ENCODE measurements around the gene SLC5A10.
"Not testable (repeated sequence)": the region's sequence is repeated elsewhere in the genome, so short reads cannot be mapped to it uniquely, and the experiment has no call there.

Gene SLC5A10

DNA sequence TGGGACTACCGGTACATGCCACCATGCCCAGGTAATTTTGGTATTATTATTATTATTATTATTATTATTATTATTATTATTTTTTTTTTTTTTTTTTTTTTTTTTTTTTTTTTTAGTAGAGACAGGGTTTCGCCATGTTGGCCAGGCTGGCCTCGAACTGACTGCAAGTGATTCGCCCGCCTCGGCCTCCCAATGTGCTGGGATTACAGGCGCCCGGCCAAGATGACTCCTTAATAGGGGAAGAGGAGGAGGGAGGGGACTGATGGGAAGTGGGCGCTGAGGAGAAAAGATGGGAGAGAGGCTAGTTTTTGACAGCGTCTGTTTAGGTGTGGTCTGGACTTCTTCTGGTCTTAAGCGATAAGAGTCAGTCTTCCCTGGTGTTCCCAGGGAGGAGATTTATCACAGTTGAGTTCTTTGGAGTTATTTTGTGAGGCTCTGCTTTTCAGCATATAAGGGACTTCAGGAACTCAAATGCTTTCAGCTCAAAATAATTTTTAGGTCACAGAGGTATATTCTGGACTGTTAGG, 34.4 kb upstream of the SLC5A10 start:
- H3K4me3 ChIP-seq (ENCODE audit: low read depth, low read length): no peak overlapping the region
- no peak for TF ChIP-seq CTCF (IDR thresholded peaks at IDR 0.05; ENCODE audit: borderline replicate concordance, insufficient read depth, low read depth, low read length)

DNA sequence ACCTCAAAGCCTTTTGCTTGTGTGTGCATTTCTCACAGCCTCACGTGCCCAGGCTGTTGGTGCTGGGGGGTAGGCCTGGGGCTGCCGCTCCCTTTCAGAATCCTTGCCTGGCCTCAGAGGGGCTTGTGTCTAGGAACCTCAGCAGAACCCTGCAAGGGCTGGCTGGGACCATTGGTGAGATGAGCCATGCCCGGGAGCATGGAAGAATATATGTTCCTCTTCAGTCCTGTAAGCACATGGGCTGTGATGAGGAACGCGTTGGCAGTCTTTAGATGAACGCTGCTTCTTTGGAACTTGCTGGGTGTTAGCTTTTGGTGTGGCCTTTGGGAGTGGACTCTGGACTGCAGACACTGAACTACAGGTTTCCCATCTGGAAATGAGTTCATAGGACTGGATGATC, 32.0 kb upstream of the SLC5A10 start:
- no peak overlapping the region for H3K4me3 ChIP-seq (ENCODE audit: low read depth, low read length)
- TF ChIP-seq CTCF (IDR thresholded peaks at IDR 0.05; ENCODE audit: borderline replicate concordance, insufficient read depth, low read depth, low read length): no peak

- no peak for TF ChIP-seq CTCF (IDR thresholded peaks at IDR 0.05; ENCODE audit: borderline replicate concordance, insufficient read depth, low read depth, low read length)
- no peak overlapping the region for H3K4me3 ChIP-seq (ENCODE audit: low read depth, low read length)
Measured at GRCh38 chr17:18920911-18921441, 31.0 kb upstream of the SLC5A10 start.

DNA sequence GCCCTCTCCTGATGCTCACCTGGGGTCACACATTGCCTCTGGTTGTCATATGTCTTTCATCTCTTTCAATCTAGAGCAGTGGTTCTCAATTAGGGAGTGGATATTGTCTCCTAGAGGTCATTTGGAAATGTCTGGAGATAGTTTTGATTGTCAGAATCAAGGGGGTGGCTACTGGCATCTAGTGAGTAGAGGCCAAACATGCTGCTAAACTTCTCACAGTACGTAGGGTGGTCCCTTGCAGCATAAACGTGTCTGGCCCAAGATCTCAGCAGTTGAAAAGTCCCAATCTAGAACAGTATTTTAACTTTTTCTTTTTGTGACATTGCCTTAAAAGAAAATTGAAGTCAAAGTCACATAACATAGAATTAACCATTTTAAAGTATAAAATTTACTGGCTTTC, 30.5 kb upstream of the SLC5A10 start:
- no peak overlapping the region for H3K4me3 ChIP-seq (ENCODE audit: low read depth, low read length)

DNA sequence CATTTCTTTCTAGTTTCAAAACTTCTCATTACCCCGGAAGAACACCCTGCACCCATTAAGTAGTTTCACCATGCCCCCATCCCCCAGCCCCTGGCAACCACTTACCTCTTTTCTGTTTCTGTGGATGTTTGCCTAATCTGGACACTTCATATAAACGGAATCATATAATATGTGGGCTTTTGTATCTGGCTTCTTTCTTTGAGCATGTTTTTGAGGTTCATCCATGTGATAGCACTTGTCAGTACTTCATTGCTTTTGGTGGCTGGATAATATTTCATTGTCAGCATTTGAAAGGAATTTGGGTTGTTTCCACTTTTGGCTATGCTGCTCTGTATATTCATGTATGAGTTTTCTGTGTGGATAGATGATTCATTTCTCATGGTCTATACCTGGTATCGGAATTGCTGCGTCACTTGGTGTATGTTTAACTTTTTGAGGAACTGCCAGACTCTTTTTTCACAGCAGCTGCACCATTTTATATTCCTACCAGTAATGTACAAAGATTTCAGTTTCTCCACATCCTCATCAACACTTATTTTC, 30.0 kb upstream of the SLC5A10 start:
- H3K4me3 ChIP-seq (ENCODE audit: low read depth, low read length): no peak overlapping the region
- TF ChIP-seq CTCF (IDR thresholded peaks at IDR 0.05; ENCODE audit: borderline replicate concordance, insufficient read depth, low read depth, low read length): no peak

More for the DNA sequence above, 30.5 kb upstream of the SLC5A10 start:
- no peak for TF ChIP-seq CTCF (IDR thresholded peaks at IDR 0.05; ENCODE audit: borderline replicate concordance, insufficient read depth, low read depth, low read length)

- not testable (repeated sequence) for H3K4me3 ChIP-seq (ENCODE audit: low read depth, low read length)
Measured at GRCh38 chr17:18922596-18922995, 29.4 kb upstream of the SLC5A10 start.

GRCh38 chr17:18925187-18925586, 26.8 kb upstream of the SLC5A10 start:
- no peak overlapping the region for H3K4me3 ChIP-seq (ENCODE audit: low read depth, low read length)
- no peak for TF ChIP-seq CTCF (IDR thresholded peaks at IDR 0.05; ENCODE audit: borderline replicate concordance, insufficient read depth, low read depth, low read length)
